HG02852 (cell line): Measurements from ENCODE around the gene C1QB.
"Not testable (repeated sequence)": the region's sequence is repeated elsewhere in the genome, so short reads cannot be mapped to it uniquely, and the experiment has no call there.

Experiments used
- ATAC-seq: cut with Tn5 transposase; IDR thresholded peaks from one replicate; pipeline ENCODE4 v1.9.1; 2021; ENCODE audit warnings: mild to moderate bottlenecking, moderate library complexity; ENCODE audit not compliant: unreplicated experiment

The C1QB gene

GRCh38 chr1:22691031-22691753 is 38.2 kb downstream of the C1QB start:
- ATAC-seq, result no peak

DNA sequence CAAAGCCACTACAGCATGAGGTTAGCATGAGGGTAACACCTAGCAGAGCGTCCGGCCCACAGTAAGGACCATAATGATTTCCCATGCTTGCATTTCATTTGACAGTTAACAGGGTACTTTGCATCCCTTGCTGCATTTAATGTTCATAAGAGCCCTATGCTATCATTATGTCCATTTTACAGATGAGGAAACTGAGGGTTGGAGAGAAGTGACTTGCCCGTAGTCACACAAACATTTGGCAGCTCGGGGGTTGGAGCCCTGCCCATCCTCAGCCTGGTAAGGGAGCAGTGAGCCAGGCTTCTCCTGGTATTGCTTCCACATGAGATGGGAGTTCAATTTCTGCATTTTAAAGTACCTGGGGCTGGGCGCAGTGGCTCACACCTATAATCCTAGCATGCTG is 41.1 kb downstream of the C1QB start:
- no peak for ATAC-seq

DNA sequence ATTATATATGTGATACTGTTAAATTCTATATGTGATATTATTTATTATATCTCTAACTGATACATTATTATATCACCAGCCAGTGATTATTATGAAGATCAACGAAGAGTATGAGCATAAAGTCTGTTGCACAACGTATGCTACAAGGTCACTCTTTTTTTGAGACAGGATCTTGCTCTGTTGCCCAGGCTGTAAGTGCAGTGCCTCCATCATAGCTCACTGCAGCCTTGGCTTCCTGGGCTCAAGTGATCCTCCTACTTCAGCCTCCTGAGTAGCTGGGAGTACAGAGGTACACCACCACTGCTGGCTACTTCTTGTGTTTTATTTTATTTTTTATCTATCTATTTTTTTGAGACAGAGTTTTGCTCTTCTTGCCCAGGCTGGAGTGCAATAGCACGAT is 43.6 kb downstream of the C1QB start:
- ATAC-seq, result no peak

DNA sequence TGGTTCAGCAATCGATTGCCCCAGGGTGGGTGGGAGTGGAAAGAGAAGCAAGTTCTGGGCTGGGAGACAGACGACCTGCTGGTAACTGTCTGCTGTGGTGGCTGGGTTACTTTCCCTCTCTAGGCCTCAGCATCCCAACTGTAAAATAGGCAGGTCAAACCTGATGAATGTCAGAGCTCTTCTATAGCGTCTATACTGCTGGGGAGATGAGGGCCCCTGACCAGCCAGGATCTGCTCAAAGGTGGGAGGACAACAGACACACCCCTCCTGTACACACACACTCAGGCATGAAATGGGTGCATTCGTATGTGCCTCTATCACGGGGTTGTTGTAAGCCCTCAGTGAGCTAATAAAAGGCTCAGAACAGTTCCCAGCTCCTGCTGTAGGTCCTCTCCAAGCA is 44.9 kb downstream of the C1QB start:
- no peak for ATAC-seq

- ATAC-seq, result no peak
Measured at GRCh38 chr1:22699681-22700520, 46.9 kb downstream of the C1QB start.

GRCh38 chr1:22702296-22703085 is 49.5 kb downstream of the C1QB start:
- no peak for ATAC-seq

- ATAC-seq, result no peak
Measured at GRCh38 chr1:22704440-22705067, 51.5 kb downstream of the C1QB start.

DNA sequence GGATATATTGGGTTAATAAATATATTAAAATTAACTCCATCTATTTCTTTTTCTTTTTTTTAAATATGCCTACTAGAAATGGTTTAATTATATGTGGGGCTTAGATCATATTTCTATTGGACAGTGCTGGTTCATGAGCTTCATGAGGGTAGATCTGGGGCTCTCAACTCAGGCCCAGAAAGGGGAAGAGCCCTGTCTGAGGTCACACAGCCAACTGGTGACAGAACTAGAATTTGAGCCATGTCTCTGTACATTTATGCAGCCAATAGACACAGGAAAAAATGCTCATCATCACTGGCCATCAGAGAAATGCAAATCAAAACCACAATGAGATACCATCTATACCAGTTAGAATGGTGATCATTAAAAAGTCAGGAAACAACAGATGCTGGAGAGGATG is 52.5 kb downstream of the C1QB start:
- no peak for ATAC-seq

DNA sequence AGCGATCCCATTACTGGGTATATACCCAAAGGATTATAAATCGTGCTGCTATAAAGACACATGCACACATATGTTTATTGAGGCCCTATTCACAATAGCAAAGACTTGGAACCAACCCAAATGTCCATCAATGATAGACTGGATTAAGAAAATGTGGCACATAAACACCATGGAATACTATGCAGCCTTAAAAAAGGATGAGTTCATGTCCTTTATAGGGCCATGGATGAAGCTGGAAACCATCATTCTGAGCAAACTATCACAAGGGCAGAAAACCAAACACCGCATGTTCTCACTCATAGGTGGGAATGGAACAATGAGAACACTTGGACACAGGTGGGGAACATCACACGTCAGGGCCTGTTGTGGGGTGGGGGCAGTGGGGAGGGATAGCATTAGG is 53.1 kb downstream of the C1QB start:
- not testable (repeated sequence) for ATAC-seq

DNA sequence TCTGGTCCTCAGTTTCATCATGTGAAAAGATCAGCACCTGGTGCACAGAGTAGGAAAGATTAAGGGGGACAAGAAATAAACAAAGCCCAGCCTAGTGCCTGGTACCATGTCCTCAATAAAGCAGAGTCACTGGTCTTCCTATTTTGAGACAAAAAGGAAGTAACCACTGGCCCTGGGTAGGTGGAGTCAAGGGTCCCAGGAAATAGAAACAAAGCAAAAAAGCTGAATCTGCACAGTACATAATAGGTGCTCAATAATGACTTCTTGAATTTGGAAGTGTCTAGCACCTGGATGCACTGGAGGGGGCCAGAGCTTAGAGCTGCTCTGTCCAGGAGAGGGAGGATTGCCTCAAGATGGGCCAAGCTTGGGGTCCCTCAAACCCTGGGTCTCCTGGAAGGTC is 55.7 kb downstream of the C1QB start:
- ATAC-seq, result no peak

GRCh38 chr1:22709227-22709626 is 56.2 kb downstream of the C1QB start:
- ATAC-seq, result no peak

DNA sequence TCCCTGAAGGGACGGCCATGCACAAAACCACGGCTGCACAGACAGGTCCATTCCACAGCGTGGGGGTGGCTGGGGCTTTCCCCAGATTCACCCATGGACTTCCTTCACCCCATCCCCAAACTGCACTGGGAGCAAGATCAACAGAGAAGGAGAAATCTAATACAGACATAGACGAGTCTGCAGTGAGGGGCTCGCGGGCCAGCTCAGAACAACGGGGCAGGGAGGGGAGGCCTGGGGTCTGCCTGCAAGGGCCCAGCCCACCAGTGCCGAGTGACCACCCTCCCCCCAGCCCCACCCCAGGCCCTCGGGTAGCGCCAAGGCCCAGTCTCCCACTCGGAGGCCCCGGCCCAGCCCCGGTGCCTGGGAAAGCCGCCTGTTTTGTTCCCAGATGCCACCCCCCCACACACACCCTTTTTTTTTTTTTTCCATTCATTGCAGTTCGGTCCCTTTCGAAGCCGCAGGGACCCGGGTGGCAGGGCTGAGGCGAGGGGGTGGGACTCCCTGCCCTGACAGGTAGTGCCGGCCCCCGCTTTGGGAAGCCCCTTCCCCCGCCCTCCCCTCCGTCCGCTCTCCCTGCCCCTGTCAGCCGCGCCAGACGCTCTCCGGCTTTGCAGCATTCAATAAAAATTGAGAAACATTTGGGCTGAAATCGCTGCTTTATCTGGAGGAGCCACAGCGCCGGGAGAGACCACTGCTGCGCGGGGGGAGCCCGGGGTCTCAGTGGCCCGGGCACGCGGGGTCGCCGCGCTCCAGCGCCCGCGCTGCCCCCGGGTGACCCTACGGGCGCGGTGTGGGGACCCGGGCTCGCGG is 57.1 kb downstream of the C1QB start:
- no peak for ATAC-seq

- ATAC-seq, result no peak
Measured at GRCh38 chr1:22710701-22711049, 57.6 kb downstream of the C1QB start, which contains the start of gene EPHB2. TSS of gene EPHB2 (plus strand) at chr1:22710839. CDS start at chr1:22710983, 144 bp downstream.

- ATAC-seq, result no peak
Measured at GRCh38 chr1:22711071-22711470, 58.0 kb downstream of the C1QB start.
